ENCODE measurements around the gene TMEM198.
A peak's percentile ranks its signal among the peaks of the same experiment; 100 is the strongest.

DNA sequence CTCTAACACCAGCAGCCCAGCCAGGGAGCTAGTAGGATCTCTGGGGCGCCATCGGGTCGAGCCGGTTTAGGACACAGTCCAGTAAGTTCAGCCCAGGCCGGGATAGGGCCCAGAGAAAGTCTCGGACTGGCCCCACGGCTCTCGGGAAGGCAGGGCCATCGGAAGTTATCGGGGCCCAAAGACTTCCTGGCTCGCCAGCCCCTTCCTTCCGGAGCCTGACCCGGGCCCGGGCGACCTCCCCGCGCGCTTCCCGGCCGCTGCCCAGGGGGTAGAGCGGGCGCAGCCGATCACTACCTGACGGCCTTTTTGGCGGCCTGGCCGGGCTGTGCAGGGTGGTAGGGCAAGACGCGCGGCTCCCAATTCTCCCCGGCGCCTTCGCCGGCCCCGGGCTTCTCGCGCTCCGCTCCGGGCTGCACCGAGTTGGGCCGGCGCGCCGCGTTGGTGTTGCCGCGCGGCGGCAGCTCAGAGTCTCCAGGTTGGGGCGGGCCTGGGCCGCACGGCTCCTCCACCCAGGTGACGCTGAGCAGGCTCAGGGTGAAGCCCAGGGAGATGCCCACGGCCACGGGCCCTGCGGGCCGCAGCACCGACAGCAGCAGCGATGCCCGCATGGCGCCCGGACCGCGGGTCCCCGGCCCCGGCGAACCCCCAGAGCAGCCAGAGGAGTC, 765 bp upstream of the TMEM198 start:
- TF ChIP-seq CTCF (conservative IDR thresholded peaks at IDR 0.05) (no peak), ZFX (IDR thresholded peaks at IDR 0.05) (peak; percentile 83)

All from C4-2B (cell line).